Keratinocyte (primary cell): ENCODE measurements around the gene RNU1-2. TPM values are rescaled to one million over a fixed set of nuclear protein-coding genes. Genes with fewer than 3 reads are reported as not detected.
"Not testable (repeated sequence)": the region's sequence is repeated elsewhere in the genome, so short reads cannot be mapped to it uniquely, and the experiment has no call there.

ENCODE experiments used
- DNase-seq: peaks from one replicate; pipeline ENCODE4 v3.0.0-alpha.2; 2011; ENCODE audit warnings: low read depth, missing footprints, low spot score
- FAIRE-seq: peaks from 2 replicates; lab custom pipeline; 2011; peaks lifted over from hg19 to GRCh38; lab: Jason Lieb, UNC
- H2AFZ ChIP-seq: 2 replicates; pipeline ENCODE4 v1.6.0; 2012; ENCODE audit warnings: low read length, control low read depth, inconsistent platforms; ENCODE audit not compliant: control insufficient read depth
- H3K27ac ChIP-seq: 2 replicates; pipeline ENCODE4 v1.5.1; 2011; ENCODE audit warnings: low read length; ENCODE audit not compliant: control insufficient read depth, insufficient read depth
- H3K27me3 ChIP-seq: 3 replicates; pipeline ENCODE4 v1.6.0; 2011; ENCODE audit warnings: low read length; ENCODE audit not compliant: control insufficient read depth, insufficient read depth; ENCODE audit errors: extremely low read depth
- H3K36me3 ChIP-seq, 2 experiments: 2 replicates in 1 of 2; 3 replicates in 1 of 2; pipeline ENCODE4 v1.5.1; 2011; ENCODE audit warnings: low read length in 2 of 2, mild to moderate bottlenecking in 1 of 2; ENCODE audit not compliant: control insufficient read depth in 2 of 2, insufficient read depth in 2 of 2; ENCODE audit errors: extremely low read depth in 1 of 2
- H3K4me1 ChIP-seq: 3 replicates; pipeline ENCODE4 v1.5.1; 2011; ENCODE audit warnings: low read length; ENCODE audit not compliant: control insufficient read depth, insufficient read depth; ENCODE audit errors: extremely low read depth
- H3K4me2 ChIP-seq: 3 replicates; pipeline ENCODE4 v1.6.0; 2011; ENCODE audit warnings: low read depth, low read length; ENCODE audit not compliant: control insufficient read depth, insufficient read depth; ENCODE audit errors: extremely low read depth
- H3K4me3 ChIP-seq, 3 experiments: fragments of 200-600 bp in 1 of 3; sonication (generic) in 1 of 3; 2 replicates in 2 of 3; 3 replicates in 1 of 3; pipeline ENCODE4 v1.5.1; 2011 to 2016; ENCODE audit warnings: low read length in 3 of 3, mild to moderate bottlenecking in 3 of 3, control low read depth in 2 of 3, inconsistent platforms in 1 of 3, low read depth in 1 of 3, mixed read lengths in 1 of 3, mixed run types in 1 of 3, moderate library complexity in 1 of 3; ENCODE audit not compliant: control insufficient read depth in 2 of 3, insufficient read depth in 2 of 3; ENCODE audit errors: extremely low read depth in 1 of 3
- H3K79me2 ChIP-seq: 2 replicates; pipeline ENCODE4 v1.6.0; 2012; ENCODE audit warnings: low read length; ENCODE audit not compliant: control insufficient read depth, insufficient read depth
- H3K9ac ChIP-seq: 3 replicates; pipeline ENCODE4 v1.6.0; 2011; ENCODE audit warnings: low read length; ENCODE audit not compliant: control insufficient read depth, insufficient read depth; ENCODE audit errors: extremely low read depth
- H3K9me1 ChIP-seq: 3 replicates; pipeline ENCODE4 v1.6.0; 2011; ENCODE audit warnings: low read length; ENCODE audit not compliant: control insufficient read depth, insufficient read depth; ENCODE audit errors: extremely low read depth
- H3K9me3 ChIP-seq: 2 replicates; pipeline ENCODE4 v1.5.1; 2012; ENCODE audit warnings: low read depth, low read length; ENCODE audit not compliant: control insufficient read depth
- H4K20me1 ChIP-seq: 3 replicates; pipeline ENCODE4 v1.6.0; 2011; ENCODE audit warnings: low read length; ENCODE audit not compliant: control insufficient read depth, insufficient read depth; ENCODE audit errors: extremely low read depth
- CTCF ChIP-seq, 3 experiments: IDR thresholded peaks in 1 of 3; conservative IDR thresholded peaks in 1 of 3; optimal IDR thresholded peaks in 1 of 3; 2 replicates in 2 of 3; 3 replicates in 1 of 3; pipeline versions ENCODE3 to v1.5.1; 2011; ENCODE audit warnings: low read length in 3 of 3, mild to moderate bottlenecking in 3 of 3, moderate library complexity in 2 of 3, control low read depth in 1 of 3, inconsistent platforms in 1 of 3; ENCODE audit not compliant: insufficient read depth in 2 of 3; ENCODE audit errors: extremely low read depth in 1 of 3
- EZH2 ChIP-seq: IDR thresholded peaks from one replicate; pipeline ENCODE4 v1.6.1; 2012; ENCODE audit warnings: inconsistent platforms, mild to moderate bottlenecking, low read length, moderate library complexity
- dilution Hi-C: fragments of 300-500 bp; cut with MboI; formaldehyde crosslinking; loops from one replicate; pipeline ENCODE4 v1.7.0; 2020; ENCODE audit warnings: low sequenced_read_pairs; ENCODE audit not compliant: extremely low pct_ligation_motif_present
- polyA plus RNA-seq, 5 experiments: library from polyadenylated mRNA; depleted of rRNA in 3 of 5; stranded (reverse) in 3 of 5; stranded (forward) in 1 of 5; unstranded in 1 of 5; fragments of >200 nt; gene quantifications; 1 replicate in 1 of 5; 2 replicates in 3 of 5; 3 replicates in 1 of 5; pipeline versions ENCODE4 v1.2.1 to v1.2.3, GENCODE V29; 2011 to 2012; ENCODE audit warnings: missing spikeins in 2 of 5, low read depth in 1 of 5, low replicate concordance in 1 of 5

The RNU1-2 gene
- polyA plus RNA-seq, 1 donor (not counting 4 experiments of a cell fraction or from before 2014, with no cell fraction given), result 67.0 TPM

GRCh38 chr1:16886860-16887605, 8.7 kb upstream of the RNU1-2 start:
- H3K4me2 ChIP-seq, result no peak overlapping the region
- dilution Hi-C loops, result no loop called here
- H2AFZ ChIP-seq, result no peak overlapping the region
- H3K9ac ChIP-seq, result no peak overlapping the region
- H3K4me3 ChIP-seq, result no peak overlapping the region
- TF ChIP-seq CTCF (optimal IDR thresholded peaks at IDR 0.05 in 1 of 3, IDR thresholded peaks at IDR 0.05 in 1 of 3, conservative IDR thresholded peaks at IDR 0.05 in 1 of 3; ENCODE audit: extremely low read depth in 1 of 3, insufficient read depth in 2 of 3, low read length in 3 of 3) (no peak), EZH2 (no peak)
- H3K79me2 ChIP-seq, result no peaks in the 10 kb centered on the region
- no peaks in the 10 kb centered on the region for H3K9me1 ChIP-seq
- no peaks in the 10 kb centered on the region for H3K9me3 ChIP-seq
- no peaks in the 10 kb centered on the region for H3K4me1 ChIP-seq
- H3K27me3 ChIP-seq, result no peaks in the 10 kb centered on the region
- FAIRE-seq (peak; percentile 26), DNase-seq (no peak)
- no peaks in the 10 kb centered on the region for H3K36me3 ChIP-seq
- no peaks in the 10 kb centered on the region for H4K20me1 ChIP-seq
- H3K27ac ChIP-seq, result no peak overlapping the region

GRCh38 chr1:16888860-16889816, 6.6 kb upstream of the RNU1-2 start:
- H2AFZ ChIP-seq, result peak overlapping the region; percentile 94
- H3K9ac ChIP-seq, result peak overlapping the region; percentile 79
- peak overlapping the region; percentile 64 to 77 (median 67) for H3K4me3 ChIP-seq
- H3K36me3 ChIP-seq, result no peaks in the 10 kb centered on the region
- no peaks in the 10 kb centered on the region for H3K79me2 ChIP-seq
- H3K4me1 ChIP-seq, result no peaks in the 10 kb centered on the region
- H3K9me1 ChIP-seq, result no peaks in the 10 kb centered on the region
- H3K9me3 ChIP-seq, result no peaks in the 10 kb centered on the region
- no peaks in the 10 kb centered on the region for H3K27me3 ChIP-seq
- FAIRE-seq, result peak; percentile 48
- peak; percentile 29 for TF ChIP-seq EZH2
- TF ChIP-seq CTCF (optimal IDR thresholded peaks at IDR 0.05 in 1 of 3, IDR thresholded peaks at IDR 0.05 in 1 of 3, conservative IDR thresholded peaks at IDR 0.05 in 1 of 3; ENCODE audit: extremely low read depth in 1 of 3, insufficient read depth in 2 of 3, low read length in 3 of 3), result peak in 2 of 3 experiments; percentile 19 to 28
- dilution Hi-C loops, result no loop called here
- H4K20me1 ChIP-seq, result no peaks in the 10 kb centered on the region
- H3K27ac ChIP-seq, result peak overlapping the region; percentile 63
- peak overlapping the region; percentile 80 for H3K4me2 ChIP-seq
- peak; percentile 94 for DNase-seq

GRCh38 chr1:16890539-16891021, 5.2 kb upstream of the RNU1-2 start:
- dilution Hi-C loops, result not testable (repeated sequence)

More at GRCh38 chr1:16890539-16891021, 5.2 kb upstream of the RNU1-2 start:
- DNase-seq, H3K9me3 ChIP-seq, H2AFZ ChIP-seq, H3K27ac ChIP-seq, H3K4me3 ChIP-seq, H3K27me3 ChIP-seq, FAIRE-seq, H3K4me1 ChIP-seq, H3K79me2 ChIP-seq, H3K4me2 ChIP-seq, H3K36me3 ChIP-seq, H4K20me1 ChIP-seq, H3K9ac ChIP-seq, H3K9me1 ChIP-seq: not testable (repeated sequence)
